HUES64 (cell line): ENCODE results near the gene TMEM161A.
A peak's percentile ranks its signal among the peaks of the same experiment; 100 is the strongest.
"Not testable (repeated sequence)": the region's sequence is repeated elsewhere in the genome, so short reads cannot be mapped to it uniquely, and the experiment has no call there.

ENCODE experiments used
- H3K27ac ChIP-seq: 2 replicates; pipeline ENCODE4 v1.7.0; 2013; ENCODE audit warnings: low read depth, low read length, inconsistent platforms
- H3K27me3 ChIP-seq: 2 replicates; pipeline ENCODE4 v1.6.1; 2013; ENCODE audit warnings: mild to moderate bottlenecking, low read length; ENCODE audit not compliant: insufficient read depth
- H3K36me3 ChIP-seq: 2 replicates; pipeline ENCODE4 v1.6.1; 2013; ENCODE audit warnings: mild to moderate bottlenecking, low read length; ENCODE audit not compliant: insufficient read depth
- H3K4me1 ChIP-seq: 2 replicates; pipeline ENCODE4 v1.6.1; 2013; ENCODE audit warnings: mild to moderate bottlenecking, low read length, moderate library complexity; ENCODE audit not compliant: insufficient read depth
- H3K4me3 ChIP-seq: 2 replicates; pipeline ENCODE4 v1.5.1; 2013; ENCODE audit warnings: mild to moderate bottlenecking, low read length, moderate library complexity
- H3K9ac ChIP-seq: 2 replicates; pipeline ENCODE4 v1.6.1; 2013; ENCODE audit warnings: mild to moderate bottlenecking, low read depth, low read length
- H3K9me3 ChIP-seq: 2 replicates; pipeline ENCODE4 v1.6.1; 2013; ENCODE audit warnings: low read depth, low read length; ENCODE audit not compliant: insufficient read depth
- WGBS: fragments of 150-250, 120-280 bp; methylation state at CpG from one replicate; pipeline ENCODE4 v1.1.7; 2013; ENCODE audit warnings: missing lambda C conversion rate; 5-methylcytosine and 5-hydroxymethylcytosine counted together

Gene TMEM161A

DNA sequence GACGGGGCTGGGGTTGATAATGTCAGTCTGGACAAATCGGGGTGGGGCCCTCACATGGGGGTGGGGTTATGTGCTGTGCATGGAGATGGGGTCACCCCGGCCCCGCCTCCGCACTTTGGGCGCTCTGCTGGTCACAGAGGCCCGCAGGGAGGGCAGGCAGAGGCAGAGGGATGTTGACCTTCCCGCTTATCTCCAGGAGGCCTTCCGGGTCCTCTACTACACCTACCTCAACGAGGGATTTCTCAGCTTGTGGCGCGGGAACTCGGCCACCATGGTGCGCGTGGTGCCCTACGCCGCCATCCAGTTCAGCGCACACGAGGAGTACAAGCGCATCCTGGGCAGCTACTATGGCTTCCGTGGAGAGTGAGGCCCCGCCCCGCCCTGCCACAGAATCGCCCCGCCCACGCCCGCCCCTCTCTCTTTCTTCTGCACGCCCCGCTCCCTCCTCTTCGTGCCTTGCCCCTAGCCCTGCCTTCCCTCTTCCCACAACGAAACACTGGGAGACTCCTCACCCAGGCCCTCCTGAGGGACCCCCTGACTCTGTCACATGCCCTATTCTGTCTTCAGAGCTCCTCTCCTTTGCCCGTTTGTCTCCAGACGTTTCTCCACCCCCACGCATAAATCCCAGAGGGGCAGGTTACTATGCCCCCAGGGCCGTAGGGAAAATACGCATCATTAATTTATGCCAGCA is 32.8 kb downstream of the TMEM161A start:
- peak overlapping the region; percentile 78 for H3K9ac ChIP-seq
- peak overlapping the region; percentile 78; the same call in 1 of the 2 replicates for H3K27ac ChIP-seq
- no peaks in the 10 kb centered on the region for H3K36me3 ChIP-seq
- 2% methylated on average over 35 of the region's 36 CpGs for WGBS
- H3K4me1 ChIP-seq: peaks cover 4% of the 10 kb centered on the region; the same call in 1 of the 2 replicates
- no peaks in the 10 kb centered on the region for H3K9me3 ChIP-seq
- H3K27me3 ChIP-seq: peaks cover 3% of the 10 kb centered on the region
- H3K4me3 ChIP-seq: peak overlapping the region; percentile 73

DNA sequence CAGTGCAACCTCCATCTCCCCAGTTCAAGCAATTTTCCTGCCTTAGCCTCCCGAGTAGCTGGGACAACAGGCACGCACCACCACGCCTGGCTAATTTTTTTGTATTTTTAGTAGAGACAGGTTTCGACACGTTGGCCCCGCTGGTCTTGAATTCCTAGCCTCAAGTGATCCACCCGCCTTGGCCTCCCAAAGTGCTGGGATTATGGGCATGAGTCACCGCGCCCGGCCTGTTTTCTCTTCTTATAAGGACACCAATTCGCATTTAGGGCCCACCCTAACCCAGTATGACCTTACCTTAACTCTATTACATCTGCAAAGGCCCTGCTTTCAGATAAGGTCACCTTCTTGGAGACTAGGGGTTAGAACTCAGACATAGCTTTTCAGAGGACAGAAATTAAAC is 35.1 kb downstream of the TMEM161A start:
- H3K27ac ChIP-seq: no peak overlapping the region
- peaks cover 4% of the 10 kb centered on the region; the same call in 1 of the 2 replicates for H3K4me1 ChIP-seq
- H3K9me3 ChIP-seq: no peaks in the 10 kb centered on the region
- no peaks in the 10 kb centered on the region for H3K36me3 ChIP-seq
- no peak overlapping the region for H3K9ac ChIP-seq
- no peaks in the 10 kb centered on the region for H3K27me3 ChIP-seq
- 93% methylated on average over 11 of the region's 11 CpGs for WGBS
- no peak overlapping the region for H3K4me3 ChIP-seq

DNA sequence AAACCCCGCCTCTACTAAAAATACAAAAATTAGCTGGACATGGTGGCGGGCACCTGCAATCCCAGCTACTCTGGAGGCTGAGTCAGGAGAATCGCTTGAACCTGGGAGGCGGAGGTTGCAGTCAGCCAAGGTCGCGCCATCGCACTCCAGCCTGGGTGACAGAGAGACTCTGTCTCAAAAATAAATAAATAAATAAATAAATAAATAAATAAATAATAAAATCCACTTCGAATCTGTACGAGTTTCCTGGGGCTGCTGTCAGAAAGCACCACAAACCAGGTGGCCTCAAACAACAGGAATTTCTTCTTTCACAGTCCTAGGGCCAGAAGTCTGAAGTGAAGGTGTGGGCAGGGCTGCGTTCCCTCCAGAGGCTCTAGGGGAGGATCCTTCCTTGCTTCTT is 35.7 kb downstream of the TMEM161A start:
- H3K27me3 ChIP-seq, H3K36me3 ChIP-seq, H3K4me3 ChIP-seq, H3K4me1 ChIP-seq, H3K9ac ChIP-seq, H3K27ac ChIP-seq, H3K9me3 ChIP-seq: not testable (repeated sequence)
- 92% methylated on average over 8 of the region's 10 CpGs for WGBS

DNA sequence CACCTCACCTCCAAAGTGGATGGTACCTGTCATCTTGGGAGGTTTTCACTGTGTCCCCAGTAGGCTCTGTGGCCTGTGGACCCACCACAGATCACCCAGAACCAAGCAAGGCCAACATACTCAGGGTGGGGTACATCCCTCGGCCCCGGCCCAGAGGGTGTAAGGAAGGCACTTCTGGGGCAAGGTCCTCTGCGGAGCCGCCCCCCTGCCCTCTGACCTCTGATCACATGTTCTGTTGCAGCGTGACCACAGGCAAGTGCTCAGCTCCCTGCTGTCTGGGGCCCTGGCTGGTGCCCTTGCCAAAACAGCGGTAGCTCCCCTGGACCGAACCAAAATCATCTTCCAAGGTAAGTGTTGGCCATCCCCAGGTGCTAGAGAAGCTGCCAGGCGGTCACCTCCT is 36.7 kb downstream of the TMEM161A start:
- 95% methylated on average over 7 of the region's 8 CpGs for WGBS
- H3K4me3 ChIP-seq: no peak overlapping the region
- H3K4me1 ChIP-seq: peaks cover 4% of the 10 kb centered on the region; the same call in 1 of the 2 replicates
- H3K27me3 ChIP-seq: no peaks in the 10 kb centered on the region
- no peak overlapping the region for H3K9ac ChIP-seq
- H3K27ac ChIP-seq: no peak overlapping the region
- no peaks in the 10 kb centered on the region for H3K9me3 ChIP-seq
- H3K36me3 ChIP-seq: no peaks in the 10 kb centered on the region

DNA sequence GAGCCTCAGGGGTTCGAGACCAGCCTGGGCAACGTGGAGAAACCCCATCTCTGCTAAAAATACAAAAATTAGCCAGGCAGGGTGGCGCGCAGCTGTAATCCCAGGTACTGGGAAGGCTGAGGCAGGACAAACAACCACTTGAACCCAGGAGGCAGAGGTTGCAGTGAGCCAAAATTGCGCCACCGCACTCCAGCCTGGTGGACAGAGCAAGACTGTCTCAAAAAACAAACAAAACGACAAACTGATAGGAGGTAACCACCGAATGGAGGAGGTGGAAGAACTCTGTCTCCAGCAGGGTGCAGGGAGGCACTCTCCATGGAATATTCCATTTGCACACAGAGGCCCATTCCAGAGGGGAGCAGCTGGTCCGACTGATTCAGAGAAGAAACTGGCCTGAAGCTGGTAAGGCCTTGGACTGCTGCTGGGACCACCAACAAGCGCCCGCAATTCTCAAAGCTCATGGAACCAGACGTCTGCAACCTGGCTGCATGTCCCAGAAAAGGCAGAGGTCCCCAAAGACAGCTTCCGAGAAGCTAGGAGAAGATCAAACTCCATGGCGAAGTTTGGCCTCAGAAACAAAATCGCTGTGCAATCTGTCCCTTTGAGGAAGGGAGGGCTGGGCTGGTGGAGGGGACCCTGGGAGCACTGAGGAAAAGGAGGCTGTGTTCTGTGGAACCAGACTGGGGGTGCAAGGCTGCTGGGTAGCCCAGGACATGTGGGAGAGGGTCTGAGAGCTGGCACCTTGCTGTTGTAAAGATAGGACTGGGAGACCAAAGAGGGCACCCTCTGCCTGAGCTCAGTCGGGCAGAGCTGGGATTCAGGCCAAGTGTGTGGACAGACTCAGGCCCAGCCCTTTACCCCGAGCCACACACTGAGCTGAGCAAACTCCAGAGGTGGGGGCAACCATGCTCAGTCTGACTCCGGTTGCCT is 39.3 kb downstream of the TMEM161A start:
- no peak overlapping the region for H3K9ac ChIP-seq
- H3K4me3 ChIP-seq: no peak overlapping the region
- no peaks in the 10 kb centered on the region for H3K27me3 ChIP-seq
- H3K9me3 ChIP-seq: no peaks in the 10 kb centered on the region
- H3K4me1 ChIP-seq: no peaks in the 10 kb centered on the region
- no peak overlapping the region for H3K27ac ChIP-seq
- 91% methylated on average over 18 of the region's 18 CpGs for WGBS
- no peaks in the 10 kb centered on the region for H3K36me3 ChIP-seq

DNA sequence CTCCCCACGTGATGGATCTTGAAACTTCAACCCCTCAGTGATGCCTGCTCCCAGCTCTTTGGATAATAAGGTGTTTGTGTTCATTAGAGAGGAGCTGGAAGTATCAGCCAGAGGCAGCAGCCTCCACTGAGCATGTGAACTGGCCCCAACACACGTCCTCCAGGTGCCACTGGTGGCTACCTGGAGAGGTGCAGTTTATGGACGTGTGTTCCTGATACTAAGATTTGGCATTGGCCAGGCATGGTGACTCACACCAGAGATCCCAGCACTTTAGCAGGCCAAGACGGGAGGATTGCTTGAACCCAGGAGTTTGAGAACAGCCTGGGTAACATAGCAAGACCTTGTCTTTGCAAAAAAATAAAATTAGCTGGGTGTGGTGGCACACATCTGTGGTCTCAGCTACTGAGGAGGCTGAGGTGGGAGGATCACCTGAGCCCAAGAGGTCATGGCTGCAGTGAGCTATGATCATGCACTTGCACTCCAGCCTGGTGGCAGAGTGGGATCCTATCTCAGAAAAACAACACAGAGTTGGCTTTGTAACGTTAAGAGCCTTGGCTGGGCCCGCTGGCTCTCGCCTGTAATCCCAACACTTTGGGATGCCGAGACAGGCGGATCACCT is 40.1 kb downstream of the TMEM161A start:
- Histone ChIP-seq H3K4me3 (no peak overlapping the region), H3K27me3 (no peaks in the 10 kb centered on the region), H3K36me3 (no peaks in the 10 kb centered on the region), H3K9ac (no peak overlapping the region), H3K27ac (no peak overlapping the region), H3K4me1 (no peaks in the 10 kb centered on the region), H3K9me3 (no peaks in the 10 kb centered on the region)
- WGBS: 86% methylated on average over 9 of the region's 9 CpGs

DNA sequence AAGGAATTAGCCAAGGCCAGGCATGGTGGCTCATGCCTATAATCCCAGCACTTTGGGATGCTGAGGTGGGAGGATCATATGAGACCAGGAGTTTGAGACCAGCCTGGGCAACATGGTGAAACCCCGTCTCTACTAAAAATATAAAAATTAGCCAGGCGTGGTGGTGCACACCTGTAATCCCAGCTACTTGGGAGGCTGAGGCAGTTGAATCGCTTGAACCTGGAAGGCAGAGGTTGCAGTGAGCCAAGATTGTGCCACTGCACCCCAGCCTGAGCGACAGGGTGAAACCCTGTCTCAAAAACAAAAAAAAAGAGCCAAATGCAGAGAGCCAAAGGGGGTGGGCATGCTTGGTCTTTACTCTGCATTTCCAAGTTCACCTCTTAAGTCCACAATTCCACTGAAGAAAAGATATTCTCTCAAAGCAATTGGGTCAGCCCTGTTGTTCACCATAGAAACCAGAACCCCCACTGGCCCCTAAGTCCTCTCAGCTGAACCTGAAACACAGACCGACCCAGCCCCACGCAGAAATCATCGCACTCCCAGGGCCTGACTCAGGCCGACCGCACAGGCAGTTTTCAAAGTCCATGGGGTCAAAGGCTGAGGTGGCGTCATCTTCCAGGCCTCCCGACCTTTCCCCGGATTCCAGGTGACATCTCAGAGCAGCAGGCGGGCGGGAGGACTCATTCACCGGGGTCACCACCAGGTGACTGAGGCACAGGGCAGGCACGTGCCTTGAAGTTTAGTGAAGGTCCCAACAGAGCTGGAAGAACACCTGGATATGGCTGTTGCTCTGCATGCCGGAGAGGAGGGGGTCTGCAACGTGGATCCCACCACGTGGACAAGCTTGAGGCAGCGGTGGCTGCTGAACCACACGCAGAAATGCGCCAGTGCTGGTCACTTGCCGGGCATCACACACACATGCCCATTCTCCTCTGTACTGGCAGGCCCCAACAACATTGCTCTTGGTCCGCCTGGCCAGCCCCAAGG is 41.3 kb downstream of the TMEM161A start:
- WGBS: 93% methylated on average over 24 of the region's 24 CpGs
- Histone ChIP-seq H3K27me3 (no peaks in the 10 kb centered on the region), H3K4me3 (no peak overlapping the region), H3K9ac (no peak overlapping the region), H3K27ac (no peak overlapping the region), H3K36me3 (no peaks in the 10 kb centered on the region), H3K4me1 (no peaks in the 10 kb centered on the region), H3K9me3 (no peaks in the 10 kb centered on the region)

DNA sequence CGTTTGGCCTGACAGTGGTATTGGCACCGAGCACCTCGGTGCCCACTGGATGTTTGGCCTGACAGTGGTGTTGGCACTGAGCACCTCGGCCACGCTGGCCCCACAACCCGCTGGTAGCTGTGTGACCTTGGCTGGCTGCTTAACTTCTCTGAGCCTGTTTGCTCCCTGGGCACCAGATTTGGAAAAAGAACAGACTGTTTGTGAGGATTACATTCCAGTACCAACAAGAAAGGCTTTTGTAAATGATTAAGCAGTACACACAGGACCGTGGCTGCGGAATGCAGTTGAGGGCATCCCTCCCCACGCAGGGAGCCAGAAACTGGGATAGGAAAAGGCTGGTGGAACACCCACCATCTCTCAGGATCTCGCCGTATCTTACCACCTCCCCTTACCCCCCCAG is 42.6 kb downstream of the TMEM161A start:
- peaks cover 3% of the 10 kb centered on the region; the same call in 1 of the 2 replicates for H3K4me1 ChIP-seq
- H3K36me3 ChIP-seq: no peaks in the 10 kb centered on the region
- H3K9me3 ChIP-seq: no peaks in the 10 kb centered on the region
- no peak overlapping the region for H3K9ac ChIP-seq
- no peak overlapping the region for H3K4me3 ChIP-seq
- WGBS: 87% methylated on average over 9 of the region's 11 CpGs
- H3K27me3 ChIP-seq: no peaks in the 10 kb centered on the region
- H3K27ac ChIP-seq: no peak overlapping the region

DNA sequence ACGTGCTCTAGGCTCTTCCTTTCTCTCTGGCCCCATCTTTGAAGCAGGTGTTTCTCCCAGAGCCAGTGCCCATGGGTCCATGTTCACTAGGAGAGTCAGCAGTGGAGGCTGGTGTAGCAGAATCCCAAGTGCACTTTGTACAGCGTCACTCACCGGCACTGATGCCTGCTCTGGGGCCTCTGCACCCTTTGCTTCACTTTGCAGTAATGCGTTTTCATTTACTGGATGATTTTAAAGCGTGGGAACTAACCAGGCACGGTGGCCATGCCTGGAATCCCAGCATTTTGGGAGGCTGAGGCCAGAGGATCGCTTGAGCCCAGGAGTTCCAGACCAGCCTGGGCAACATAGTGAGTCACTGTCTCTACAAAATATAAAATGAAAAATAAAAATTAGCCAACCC is 43.8 kb downstream of the TMEM161A start:
- Histone ChIP-seq H3K9ac (no peak overlapping the region), H3K4me1 (peaks cover 12% of the 10 kb centered on the region; the same call in 1 of the 2 replicates)
- WGBS: 91% methylated on average over 7 of the region's 7 CpGs

DNA sequence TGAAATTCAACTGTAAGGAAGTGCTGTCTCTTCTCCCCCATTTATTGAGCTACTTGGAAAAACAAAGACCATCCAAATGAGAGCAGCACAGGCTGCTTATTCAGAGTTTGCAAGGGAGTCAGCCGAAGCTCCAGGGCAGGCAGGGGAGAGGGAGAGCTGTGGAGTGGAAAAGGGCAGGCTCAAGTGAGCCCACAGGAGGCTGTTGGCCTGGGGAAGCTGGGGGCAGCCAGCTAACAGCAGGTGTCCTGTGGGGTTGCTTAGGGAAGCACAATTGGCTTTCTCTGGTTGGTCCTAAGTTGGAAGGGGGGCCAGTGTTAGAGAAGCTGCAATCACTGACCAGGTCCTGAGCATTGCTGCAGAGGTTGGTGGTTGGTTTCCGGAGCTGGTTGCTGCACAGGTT is 50.6 kb downstream of the TMEM161A start:
- no peaks in the 10 kb centered on the region for H3K27me3 ChIP-seq
- no peak overlapping the region for H3K9ac ChIP-seq
- no peak overlapping the region for H3K4me3 ChIP-seq
- peaks cover 12% of the 10 kb centered on the region; the same call in 1 of the 2 replicates for H3K4me1 ChIP-seq
- no peak overlapping the region for H3K27ac ChIP-seq
- 68% methylated on average over 2 of the region's 2 CpGs for whole genome bisulfite sequencing
- H3K9me3 ChIP-seq: no peaks in the 10 kb centered on the region
- no peaks in the 10 kb centered on the region for H3K36me3 ChIP-seq

More for the DNA sequence above, 43.8 kb downstream of the TMEM161A start:
- Histone ChIP-seq H3K4me3 (no peak overlapping the region), H3K27me3 (no peaks in the 10 kb centered on the region), H3K36me3 (no peaks in the 10 kb centered on the region), H3K27ac (no peak overlapping the region), H3K9me3 (no peaks in the 10 kb centered on the region)
